Esophagus mucosa (tissue), 1 donor: Measurements from ENCODE around the gene DNAH10. TPM values are rescaled to one million over a fixed set of nuclear protein-coding genes. Genes with fewer than 3 reads are reported as not detected.
A peak's percentile ranks its signal among the peaks of the same experiment; 100 is the strongest.

Experiments
- ATAC-seq: fragments of 200-7000 bp; cut with Tn5 transposase; one replicate; pipeline ENCODE4 v1.9.1; 2020
- total RNA-seq: library from RNA; stranded (reverse); gene quantifications from one replicate; pipeline ENCODE4 v1.2.4, GENCODE V29; 2023
- donor health status: DM: yes; HTN: yes; CAD: no.

Gene DNAH10
- total RNA-seq, 1 donor from 2014 or later: 0.12 TPM

- ATAC-seq: peak; percentile 3
Measured at GRCh38 chr12:123973552-123974341, 211.6 kb downstream of the DNAH10 start.

GRCh38 chr12:123976227-123976826 is 214.2 kb downstream of the DNAH10 start:
- ATAC-seq: no peak

GRCh38 chr12:123979566-123979965 is 217.5 kb downstream of the DNAH10 start:
- ATAC-seq: no peak

GRCh38 chr12:123982269-123982668 is 220.2 kb downstream of the DNAH10 start:
- ATAC-seq: no peak

GRCh38 chr12:123983822-123984485 is 221.9 kb downstream of the DNAH10 start:
- peak; percentile 76 for ATAC-seq

- ATAC-seq: no peak
Measured at GRCh38 chr12:123984903-123985302, 222.8 kb downstream of the DNAH10 start.

Other genes starting within 250 kb of the DNAH10 start
- gene RILPL1, start 228.6 kb upstream of the DNAH10 start, total RNA-seq: 6.1 TPM
- 192 TPM for gene TMED2, start 177.7 kb upstream of the DNAH10 start, total RNA-seq
- gene DDX55, start 160.2 kb upstream of the DNAH10 start, total RNA-seq: 11.1 TPM
- gene EIF2B1, start 128.6 kb upstream of the DNAH10 start, total RNA-seq: 42.7 TPM
- 31.5 TPM for gene GTF2H3, start 128.5 kb upstream of the DNAH10 start, total RNA-seq
- 4.9 TPM for gene TCTN2, start 91.2 kb upstream of the DNAH10 start, total RNA-seq
- gene ATP6V0A2, start 49.9 kb upstream of the DNAH10 start, total RNA-seq: 12.8 TPM
- gene CCDC92, start 210.5 kb downstream of the DNAH10 start, total RNA-seq: 9.9 TPM
- gene ZNF664, start 210.9 kb downstream of the DNAH10 start, total RNA-seq: 38.4 TPM